Measurements from ENCODE around the gene ANGPTL5. TPM values are rescaled to one million over a fixed set of nuclear protein-coding genes. Genes with fewer than 3 reads are reported as not detected.

Gene ANGPTL5
- total RNA-seq, 6 experiments from 2014 or later = not detected

- Histone ChIP-seq H3K27ac (no peak overlapping the region), H3K36me3 (no peaks in the 10 kb centered on the region), H3K9me3 (no peaks in the 10 kb centered on the region), H3K4me1 (no peaks in the 10 kb centered on the region), H3K27me3 (no peaks in the 10 kb centered on the region), H3K4me3 (no peak overlapping the region)
- no peak for TF ChIP-seq POLR2A (IDR thresholded peaks at IDR 0.05)
- TF ChIP-seq, protein P1, sequence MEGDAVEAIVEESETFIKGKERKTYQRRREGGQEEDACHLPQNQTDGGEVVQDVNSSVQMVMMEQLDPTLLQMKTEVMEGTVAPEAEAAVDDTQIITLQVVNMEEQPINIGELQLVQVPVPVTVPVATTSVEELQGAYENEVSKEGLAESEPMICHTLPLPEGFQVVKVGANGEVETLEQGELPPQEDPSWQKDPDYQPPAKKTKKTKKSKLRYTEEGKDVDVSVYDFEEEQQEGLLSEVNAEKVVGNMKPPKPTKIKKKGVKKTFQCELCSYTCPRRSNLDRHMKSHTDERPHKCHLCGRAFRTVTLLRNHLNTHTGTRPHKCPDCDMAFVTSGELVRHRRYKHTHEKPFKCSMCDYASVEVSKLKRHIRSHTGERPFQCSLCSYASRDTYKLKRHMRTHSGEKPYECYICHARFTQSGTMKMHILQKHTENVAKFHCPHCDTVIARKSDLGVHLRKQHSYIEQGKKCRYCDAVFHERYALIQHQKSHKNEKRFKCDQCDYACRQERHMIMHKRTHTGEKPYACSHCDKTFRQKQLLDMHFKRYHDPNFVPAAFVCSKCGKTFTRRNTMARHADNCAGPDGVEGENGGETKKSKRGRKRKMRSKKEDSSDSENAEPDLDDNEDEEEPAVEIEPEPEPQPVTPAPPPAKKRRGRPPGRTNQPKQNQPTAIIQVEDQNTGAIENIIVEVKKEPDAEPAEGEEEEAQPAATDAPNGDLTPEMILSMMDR (IDR thresholded peaks at IDR 0.05) = peak; percentile 36 to 57 (median 44)
- WGBS (ENCODE audit: insufficient coverage, low coverage, low lambda C conversion rate, missing lambda C conversion rate) = 24% methylated on average over 2 of the region's 2 CpGs
- DNase-seq (no peak), ATAC-seq (no peak)
- intact Hi-C loops (cut with DNase I) = loop anchor here in 1 of 2 donors (10.0 kb wide), 1 partner anchor 393 kb away; no protein-coding TSS in a partner anchor
Observed at GRCh38 chr11:101848262-101848661, 68.1 kb downstream of the ANGPTL5 start.

GRCh38 chr11:101844608-101845007 lies 71.7 kb downstream of the ANGPTL5 start:
- Histone ChIP-seq H3K27me3 (no peaks in the 10 kb centered on the region), H3K36me3 (no peaks in the 10 kb centered on the region), H3K9me3 (no peaks in the 10 kb centered on the region), H3K4me3 (no peak overlapping the region), H3K27ac (no peak overlapping the region), H3K4me1 (no peaks in the 10 kb centered on the region)
- TF ChIP-seq POLR2A (IDR thresholded peaks at IDR 0.05) = no peak
- TF ChIP-seq, protein P1 (IDR thresholded peaks at IDR 0.05) = no peak
- intact Hi-C loops (cut with DNase I) = loop anchor here in 1 of 2 donors (10.0 kb wide), 1 partner anchor 390 kb away; no protein-coding TSS in a partner anchor
- DNase-seq = no peak
- no peak for ATAC-seq

DNA sequence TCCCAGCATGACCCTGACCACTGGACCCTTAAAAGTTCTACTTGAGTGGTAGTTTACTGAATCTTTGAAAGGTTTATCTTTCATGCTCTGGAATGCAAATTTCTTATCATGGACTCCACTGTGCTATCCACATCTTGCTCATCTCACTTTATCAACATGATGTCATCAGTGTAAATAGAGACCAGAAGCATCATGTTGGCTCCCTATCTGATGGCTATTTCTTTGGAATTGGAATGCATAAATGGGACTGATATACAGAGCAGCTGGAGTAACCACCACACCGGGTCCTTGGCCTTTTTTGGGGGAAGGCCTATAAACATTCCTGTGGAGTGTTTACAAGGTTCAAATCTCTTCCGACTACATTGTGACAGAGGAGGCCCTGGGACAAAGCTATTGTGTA lies 75.6 kb downstream of the ANGPTL5 start:
- 57% methylated on average over 2 of the region's 2 CpGs for WGBS (ENCODE audit: insufficient coverage, low coverage, low lambda C conversion rate, missing lambda C conversion rate)
- TF ChIP-seq, protein P1 (IDR thresholded peaks at IDR 0.05) = no peak
- TF ChIP-seq POLR2A (IDR thresholded peaks at IDR 0.05) = no peak
- intact Hi-C loops (cut with DNase I) = loop anchor here in 1 of 2 donors (10.0 kb wide), 1 partner anchor 386 kb away; no protein-coding TSS in a partner anchor
- H3K27ac ChIP-seq = no peak overlapping the region
- no peaks in the 10 kb centered on the region for H3K4me1 ChIP-seq
- H3K4me3 ChIP-seq = no peak overlapping the region
- peak in 1 of 4 donors; percentile 30 for ATAC-seq
- H3K36me3 ChIP-seq = no peaks in the 10 kb centered on the region
- H3K27me3 ChIP-seq = no peaks in the 10 kb centered on the region
- no peak for DNase-seq
- no peaks in the 10 kb centered on the region for H3K9me3 ChIP-seq

Other genes with a start within 250 kb of the ANGPTL5 start
- under 1 TPM; 0.04 to 0.49 (median 0.12) TPM for gene CEP126, start 1.5 kb downstream of the ANGPTL5 start, total RNA-seq
- gene CFAP300, start 130.9 kb upstream of the ANGPTL5 start, total RNA-seq = not detected
- gene YAP1, start 193.9 kb upstream of the ANGPTL5 start, total RNA-seq = 10 to 100 TPM; 17.9 to 60.5 (median 36.3) TPM